Head of caudate nucleus (tissue), 42 donors: ENCODE results near the gene TMEM175.

Experiments
- DNase-seq, 42 donors: peaks; one replicate each; pipeline versions ENCODE4 v3.0.0 to v3.0.0-alpha.2; 2020 to 2021; ENCODE audit warnings: mixed read lengths in 7 of 42
- intact Hi-C: fragments of 100-400 bp; cut with DNase I; formaldehyde crosslinking; loops from one replicate; pipeline ENCODE4 v1.15.0; 2022

TMEM175 gene

GRCh38 chr4:1003271-1004070 lies 71.2 kb downstream of the TMEM175 start:
- DNase-seq, result no peak
- intact Hi-C loops, result no loop called here

- no peak for DNase-seq
- intact Hi-C loops, result no loop called here
Observed at GRCh38 chr4:1004071-1004418, 71.8 kb downstream of the TMEM175 start.

- intact Hi-C loops, result no loop called here
- no peak for DNase-seq
Observed at GRCh38 chr4:1004557-1005485, 72.6 kb downstream of the TMEM175 start.

- intact Hi-C loops, result no loop called here
- no peak for DNase-seq
Observed at GRCh38 chr4:1006856-1007255, 74.6 kb downstream of the TMEM175 start.
